ENCODE measurements around the gene ABCA4.

Gene ABCA4

DNA sequence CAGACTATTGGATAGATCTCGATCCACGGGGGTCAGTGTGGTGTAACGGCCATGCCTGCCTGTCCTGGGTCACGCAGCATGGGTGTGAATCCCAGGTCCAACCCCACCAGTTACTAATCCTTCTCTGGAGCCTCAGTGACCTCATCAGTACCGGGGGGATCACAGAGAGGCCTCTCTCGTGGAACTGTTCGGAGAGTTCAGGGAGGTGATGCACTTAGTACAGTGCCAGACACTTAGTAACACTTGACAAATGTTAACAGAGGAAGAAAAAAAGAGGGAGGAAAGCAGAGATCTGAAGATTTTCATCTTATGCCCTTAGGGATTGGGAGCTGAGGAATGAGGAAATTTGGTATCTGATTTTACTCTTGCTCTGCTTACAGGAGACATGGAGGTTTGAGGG, 2.9 kb downstream of the ABCA4 start:
- no peaks in the 10 kb centered on the region for H3K9me3 ChIP-seq (ENCODE audit: control insufficient read depth, insufficient read depth, low read depth, low read length)
- peaks cover 6% of the 10 kb centered on the region for H3K4me1 ChIP-seq (ENCODE audit: control insufficient read depth, insufficient read depth, low read length)
- TF ChIP-seq, protein P1, sequence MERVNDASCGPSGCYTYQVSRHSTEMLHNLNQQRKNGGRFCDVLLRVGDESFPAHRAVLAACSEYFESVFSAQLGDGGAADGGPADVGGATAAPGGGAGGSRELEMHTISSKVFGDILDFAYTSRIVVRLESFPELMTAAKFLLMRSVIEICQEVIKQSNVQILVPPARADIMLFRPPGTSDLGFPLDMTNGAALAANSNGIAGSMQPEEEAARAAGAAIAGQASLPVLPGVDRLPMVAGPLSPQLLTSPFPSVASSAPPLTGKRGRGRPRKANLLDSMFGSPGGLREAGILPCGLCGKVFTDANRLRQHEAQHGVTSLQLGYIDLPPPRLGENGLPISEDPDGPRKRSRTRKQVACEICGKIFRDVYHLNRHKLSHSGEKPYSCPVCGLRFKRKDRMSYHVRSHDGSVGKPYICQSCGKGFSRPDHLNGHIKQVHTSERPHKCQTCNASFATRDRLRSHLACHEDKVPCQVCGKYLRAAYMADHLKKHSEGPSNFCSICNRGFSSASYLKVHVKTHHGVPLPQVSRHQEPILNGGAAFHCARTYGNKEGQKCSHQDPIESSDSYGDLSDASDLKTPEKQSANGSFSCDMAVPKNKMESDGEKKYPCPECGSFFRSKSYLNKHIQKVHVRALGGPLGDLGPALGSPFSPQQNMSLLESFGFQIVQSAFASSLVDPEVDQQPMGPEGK (tag by site-specific recombination; IDR thresholded peaks at IDR 0.05): no peak
- TF ChIP-seq ZNF624 (tag by site-specific recombination; IDR thresholded peaks at IDR 0.05) (no peak), ZNF214 (tag by site-specific recombination; IDR thresholded peaks at IDR 0.05; ENCODE audit: borderline replicate concordance) (no peak), ZNF792 (tag by site-specific recombination; IDR thresholded peaks at IDR 0.05) (no peak), MYNN (tag by site-specific recombination; IDR thresholded peaks at IDR 0.05; ENCODE audit: borderline replicate concordance) (no peak), ZNF707 (tag by site-specific recombination; IDR thresholded peaks at IDR 0.05) (no peak), ZNF354C (tag by site-specific recombination; IDR thresholded peaks at IDR 0.05; ENCODE audit: borderline replicate concordance, low read depth) (no peak), ZNF175 (tag by site-specific recombination; IDR thresholded peaks at IDR 0.05) (no peak), ZBTB21 (tag by site-specific recombination; IDR thresholded peaks at IDR 0.05) (no peak)
- no peak overlapping the region for H3K4me3 ChIP-seq (ENCODE audit: low read depth, low read length)
- CTCF ChIA-PET: interaction anchor here (0.6 kb wide), 4 partner anchors 25 to 238 kb away, joined by 3 to 4 read pairs (median 3); no protein-coding TSS in a partner anchor
- no peaks in the 10 kb centered on the region for H3K36me3 ChIP-seq (ENCODE audit: control insufficient read depth in 2 of 2, insufficient read depth in 1 of 2, low read length in 2 of 2)
- H3K27ac ChIP-seq (ENCODE audit: extremely low read depth, low read depth, low read length): no peak overlapping the region
- POLR2A ChIA-PET: no interaction called here

DNA sequence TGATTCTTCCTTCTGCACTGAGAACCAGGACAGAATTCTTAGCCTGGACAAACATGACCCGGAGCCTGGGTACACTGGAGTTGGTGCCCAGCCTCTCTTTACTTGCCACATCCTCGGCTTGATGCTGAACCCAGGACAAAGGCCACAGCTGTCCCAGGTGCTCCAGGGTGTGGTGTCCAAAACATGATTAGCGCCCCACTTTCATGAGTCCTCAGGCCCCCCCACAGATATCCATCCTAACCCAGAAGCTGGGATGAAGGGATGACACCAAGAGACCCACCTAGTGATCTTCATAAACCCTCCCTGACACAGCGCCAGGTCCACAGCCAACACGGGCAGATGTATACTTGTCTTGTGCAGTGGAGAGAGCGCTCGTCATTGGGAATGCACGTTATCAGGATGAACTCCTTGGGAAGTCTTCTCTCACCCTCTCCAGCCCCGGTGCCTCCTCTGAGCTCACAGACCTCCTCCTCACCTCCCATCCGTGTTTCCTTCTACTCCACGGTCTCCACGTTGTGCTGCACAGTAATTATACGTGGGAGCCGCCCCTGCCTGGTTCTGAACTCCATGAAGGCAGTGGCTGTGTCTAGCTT, 3.6 kb downstream of the ABCA4 start:
- TF ChIP-seq YY1 (tag by site-specific recombination; IDR thresholded peaks at IDR 0.05) (no peak), ZFHX2 (tag by site-specific recombination; conservative IDR thresholded peaks at IDR 0.05) (peak; percentile 87), EGR2 (tag by site-specific recombination; IDR thresholded peaks at IDR 0.05; ENCODE audit: low read depth) (peak; percentile 88)
- Histone ChIP-seq H3K9me3 (ENCODE audit: control insufficient read depth, insufficient read depth, low read depth, low read length) (no peaks in the 10 kb centered on the region), H3K27ac (ENCODE audit: extremely low read depth, low read depth, low read length) (no peak overlapping the region), H3K36me3 (ENCODE audit: control insufficient read depth in 2 of 2, insufficient read depth in 1 of 2, low read length in 2 of 2) (no peaks in the 10 kb centered on the region), H3K4me3 (ENCODE audit: low read depth, low read length) (no peak overlapping the region), H3K4me1 (ENCODE audit: control insufficient read depth, insufficient read depth, low read length) (peaks cover 6% of the 10 kb centered on the region)
- ChIA-PET POLR2A (no interaction called here), CTCF (interaction anchor here (0.6 kb wide), 2 partner anchors 28 to 57 kb away, joined by 3 to 4 read pairs; no protein-coding TSS in a partner anchor)

DNA sequence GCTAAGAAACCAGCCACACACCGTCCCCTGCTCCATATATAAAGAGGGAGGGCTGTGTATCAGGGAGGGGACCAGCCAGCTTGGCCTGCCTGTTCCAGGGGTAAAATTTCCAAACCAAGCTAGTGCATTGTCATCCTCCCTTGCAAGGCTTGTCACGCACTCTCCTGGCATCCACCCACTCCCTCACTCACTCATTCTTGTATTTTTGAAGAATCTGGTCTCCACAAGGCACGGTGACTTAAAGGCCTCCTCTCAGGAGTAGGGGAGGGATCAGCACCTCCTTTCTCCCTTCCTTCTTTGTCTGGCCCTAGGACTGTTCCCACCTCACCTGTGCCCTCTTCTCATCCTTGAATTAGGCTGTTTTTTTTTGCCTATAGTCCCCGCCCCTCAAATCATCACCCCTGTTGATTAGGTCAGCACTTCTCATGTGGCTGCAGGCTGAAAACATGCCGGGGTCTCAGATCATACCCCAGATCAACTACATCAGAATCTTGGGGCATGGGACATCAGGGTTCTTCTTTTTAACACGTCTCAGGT, 5.0 kb downstream of the ABCA4 start:
- no peaks in the 10 kb centered on the region for H3K9me3 ChIP-seq (ENCODE audit: control insufficient read depth, insufficient read depth, low read depth, low read length)
- H3K4me3 ChIP-seq (ENCODE audit: low read depth, low read length): no peak overlapping the region
- no peak for TF ChIP-seq SALL2 (tag by site-specific recombination; IDR thresholded peaks at IDR 0.05; ENCODE audit: borderline replicate concordance)
- no peak for TF ChIP-seq KLF7 (tag by site-specific recombination; IDR thresholded peaks at IDR 0.05; ENCODE audit: borderline replicate concordance)
- peak; percentile 28; the same call in 1 of the 2 replicates for TF ChIP-seq EGR2 (tag by site-specific recombination; IDR thresholded peaks at IDR 0.05; ENCODE audit: low read depth)
- no peak for TF ChIP-seq ZNF433 (tag by site-specific recombination; IDR thresholded peaks at IDR 0.05; ENCODE audit: low read depth)
- TF ChIP-seq ZNF473 (tag by site-specific recombination; IDR thresholded peaks at IDR 0.05): no peak
- TF ChIP-seq ZNF48 (tag by site-specific recombination; IDR thresholded peaks at IDR 0.05): no peak
- peak; percentile 75 for TF ChIP-seq ZFHX2 (tag by site-specific recombination; conservative IDR thresholded peaks at IDR 0.05)
- H3K27ac ChIP-seq (ENCODE audit: extremely low read depth, low read depth, low read length): no peak overlapping the region
- ChIA-PET POLR2A (no interaction called here), CTCF (no interaction called here)
- H3K4me1 ChIP-seq (ENCODE audit: control insufficient read depth, insufficient read depth, low read length): peaks cover 6% of the 10 kb centered on the region
- H3K36me3 ChIP-seq (ENCODE audit: control insufficient read depth in 2 of 2, insufficient read depth in 1 of 2, low read length in 2 of 2): no peaks in the 10 kb centered on the region

Data from HEK293 (cell line).